Bone marrow (tissue), 2 donors: Measurements from ENCODE around the gene CYP2W1.
"Not testable (repeated sequence)": the region's sequence is repeated elsewhere in the genome, so short reads cannot be mapped to it uniquely, and the experiment has no call there.

ENCODE experiments used
- DNase-seq, 2 donors: peaks; one replicate each; lab custom pipeline; 2025; lab: John Stamatoyannopoulos, UW

CYP2W1 gene

DNA sequence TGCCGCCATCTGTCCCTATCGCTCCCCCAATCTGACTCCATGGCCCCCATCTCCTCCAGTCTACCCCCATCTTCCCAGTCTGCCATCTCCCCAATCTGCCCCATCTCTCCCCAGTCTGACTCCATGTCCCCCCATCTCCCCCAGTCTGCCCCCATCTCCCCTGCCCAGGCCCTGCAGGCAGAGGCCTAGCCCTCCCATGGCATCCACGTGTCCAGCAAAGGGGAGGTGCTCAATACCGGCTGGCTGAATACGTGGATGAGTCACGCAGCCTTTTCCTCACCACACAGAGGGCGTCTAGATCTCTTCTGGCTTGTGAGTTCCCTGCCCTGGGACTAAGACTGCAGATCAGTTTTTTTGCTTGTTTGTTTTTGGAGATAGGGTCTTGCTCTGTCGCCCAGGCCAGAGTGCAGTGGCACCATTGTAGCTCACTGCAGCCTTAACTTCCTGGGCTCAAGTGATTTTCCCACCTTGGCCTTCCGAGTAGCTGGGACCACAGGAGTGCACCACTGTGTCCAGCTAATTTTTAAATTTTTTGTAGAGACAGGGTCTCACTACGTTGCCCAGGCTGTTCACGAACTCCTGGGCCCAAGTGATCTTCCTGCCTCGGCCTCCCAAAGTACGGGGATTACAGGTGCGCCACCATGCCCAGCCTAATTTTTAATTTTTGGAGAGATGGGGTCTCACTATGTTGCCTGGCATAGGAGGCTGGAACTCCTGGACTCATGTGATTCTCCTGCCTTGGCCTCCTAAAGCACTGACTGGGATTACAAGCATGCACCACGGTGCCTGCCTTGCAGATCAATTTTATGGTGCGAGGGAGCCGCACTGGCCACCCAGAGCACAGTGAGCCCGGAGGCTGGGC is 46.0 kb downstream of the CYP2W1 start:
- DNase-seq = peak; percentile 62 to 66

DNA sequence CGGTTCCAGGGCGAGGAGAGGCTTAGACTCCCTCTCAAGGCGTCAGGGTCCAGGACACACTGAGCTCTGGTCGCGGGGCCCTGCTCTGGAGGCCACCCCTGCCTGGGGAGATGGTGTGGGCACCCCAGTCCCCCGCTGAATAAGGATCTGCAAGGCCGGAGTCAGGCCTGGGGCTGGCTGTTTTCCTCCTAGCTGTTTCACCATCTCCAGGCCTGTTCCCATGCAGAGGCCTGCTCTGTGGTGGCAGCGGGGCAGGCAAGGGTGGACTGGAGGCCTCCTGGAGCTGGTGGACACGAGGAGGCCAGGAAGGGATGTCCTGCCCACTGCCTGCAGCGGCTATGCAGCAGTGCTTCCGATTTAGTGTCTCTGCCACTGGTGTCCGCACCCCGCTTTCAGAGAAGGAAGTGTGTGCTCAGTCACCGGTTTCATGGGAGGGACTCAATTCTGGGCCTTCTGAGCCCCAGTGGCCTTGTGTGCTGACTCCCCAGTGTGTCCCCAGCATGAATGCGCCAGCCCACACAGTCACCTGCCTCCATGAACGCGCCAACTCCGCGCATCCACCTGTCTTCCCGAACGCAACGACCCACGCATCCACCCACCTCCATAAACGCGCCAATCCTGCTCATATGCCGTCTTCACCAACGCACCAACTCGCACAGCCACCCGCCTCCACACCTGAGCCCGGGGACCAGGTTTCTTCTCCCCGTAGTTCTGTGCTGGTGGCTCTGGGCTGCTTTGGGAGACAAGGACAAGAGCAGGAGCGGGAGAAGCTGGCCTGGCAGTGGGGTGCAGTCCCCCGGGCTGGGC is 46.9 kb downstream of the CYP2W1 start:
- DNase-seq = no peak

DNA sequence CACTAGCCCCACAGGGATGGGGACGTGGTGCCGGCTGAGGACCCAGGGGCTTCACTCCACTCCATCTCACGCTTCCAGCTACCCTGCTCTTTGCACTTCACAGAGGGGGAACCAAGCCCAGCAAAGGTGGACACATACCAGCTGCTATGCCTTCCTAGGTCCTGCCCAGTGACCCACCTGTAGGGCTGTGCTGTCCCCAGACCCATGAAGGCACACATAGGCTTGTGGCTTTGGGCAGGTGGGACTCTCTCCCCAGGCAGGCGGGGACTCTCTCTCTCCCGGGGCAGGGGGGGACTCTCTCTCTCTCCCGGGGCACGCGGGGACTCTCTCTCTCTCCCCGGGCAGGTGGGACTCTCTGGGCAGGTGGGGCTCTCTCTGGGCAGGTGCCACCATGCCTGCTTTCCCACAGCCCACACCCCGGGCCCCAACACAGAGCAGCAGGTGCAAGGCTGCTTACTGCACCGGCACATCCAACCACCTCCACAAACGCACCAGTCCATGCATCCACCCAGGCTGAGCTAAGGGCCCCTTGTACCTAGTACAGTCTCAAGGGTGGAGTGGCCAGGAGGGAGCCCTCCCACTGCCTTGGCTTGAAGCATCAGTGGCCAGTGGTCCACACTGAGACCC is 47.6 kb downstream of the CYP2W1 start:
- DNase-seq = no peak

DNA sequence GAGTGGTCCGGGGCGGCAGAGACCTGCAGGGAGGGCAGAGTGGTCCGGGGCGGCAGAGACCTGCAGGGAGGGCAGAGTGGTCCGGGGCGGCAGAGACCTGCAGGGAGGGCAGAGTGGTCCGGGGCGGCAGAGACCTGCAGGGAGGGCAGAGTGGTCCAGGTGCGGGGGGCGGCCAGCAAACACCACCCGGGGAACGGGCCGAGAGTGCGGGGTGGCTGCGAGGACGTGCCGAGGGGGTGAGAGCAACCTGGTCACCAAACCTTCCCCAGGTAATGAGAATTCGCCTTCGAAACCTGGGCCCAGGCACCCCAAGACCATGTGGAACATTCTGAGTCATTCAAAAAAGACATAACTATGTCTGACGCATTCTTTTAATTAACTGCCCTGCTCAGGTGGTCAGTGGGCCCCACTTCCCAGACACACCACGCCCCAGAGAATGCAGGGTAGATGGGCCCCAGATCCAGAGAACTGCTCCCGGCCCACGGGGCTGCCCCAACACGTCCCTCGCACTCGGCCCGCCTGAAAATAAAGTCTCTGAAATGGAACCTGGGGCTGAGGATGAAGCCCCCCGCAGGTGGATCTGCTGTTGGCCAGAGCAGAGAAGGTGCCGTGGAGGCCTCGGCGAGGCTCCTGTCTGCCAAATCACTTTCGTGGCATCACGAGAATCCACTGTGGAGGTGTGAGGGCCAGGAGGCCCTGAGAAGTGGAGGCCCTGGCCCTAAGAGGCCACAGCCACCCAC is 48.9 kb downstream of the CYP2W1 start:
- DNase-seq = no peak

DNA sequence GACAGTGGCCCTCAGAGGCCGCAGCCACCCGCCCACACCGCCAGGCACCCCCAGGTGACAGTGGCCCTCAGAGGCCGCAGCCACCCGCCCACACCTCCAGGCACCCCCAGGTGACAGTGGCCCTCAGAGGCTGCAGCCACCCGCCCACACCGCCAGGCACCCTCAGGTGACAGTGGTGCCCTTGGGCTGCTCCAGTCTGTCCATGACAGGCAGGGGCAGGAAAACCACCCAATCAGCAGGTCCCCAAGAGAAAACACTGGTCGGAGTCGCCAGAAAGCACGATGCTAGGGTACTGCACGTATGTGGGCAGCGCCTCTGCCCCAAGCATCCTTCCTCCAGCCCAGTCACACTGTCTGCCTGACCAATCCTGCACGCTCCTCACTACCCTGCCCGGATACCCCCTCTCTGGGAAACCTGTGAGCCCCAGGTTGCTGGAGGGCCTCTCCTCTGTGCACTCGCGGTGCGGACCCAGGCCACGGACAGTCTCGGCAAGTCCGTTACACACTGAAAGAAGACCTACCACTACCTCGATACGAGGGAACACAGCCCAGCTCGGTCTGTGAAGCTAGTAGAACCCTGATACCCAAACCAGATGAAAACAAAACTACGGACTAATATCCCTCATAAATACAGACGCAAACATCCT is 49.7 kb downstream of the CYP2W1 start:
- no peak for DNase-seq

DNA sequence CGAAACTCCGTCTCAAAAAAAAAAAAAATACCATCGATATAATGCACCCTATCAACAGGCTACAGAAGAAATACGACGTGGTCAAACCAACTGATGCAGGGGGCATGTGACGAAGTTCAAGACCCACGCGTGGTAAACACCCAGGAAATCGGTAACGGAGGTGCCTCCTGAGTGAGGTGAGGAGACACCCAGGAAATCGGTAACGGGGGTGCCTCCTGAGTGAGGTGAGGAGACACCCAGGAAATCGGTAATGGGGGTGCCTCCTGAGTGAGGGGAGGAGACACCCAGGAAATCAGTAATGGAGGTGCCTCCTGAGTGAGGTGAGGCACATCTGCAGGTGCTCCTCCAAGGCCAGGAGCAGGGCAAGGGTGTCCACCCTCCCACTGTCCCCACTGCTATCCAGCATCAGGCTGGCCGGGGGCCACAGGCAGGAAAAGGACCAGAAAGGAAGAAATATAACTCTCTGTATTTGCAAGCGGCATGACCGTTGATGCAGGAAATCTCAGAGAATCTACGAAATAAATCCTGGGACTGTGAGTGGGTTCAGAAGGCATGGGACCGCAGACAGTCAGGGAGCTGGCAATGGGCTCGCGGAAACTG is 50.7 kb downstream of the CYP2W1 start:
- no peak for DNase-seq

DNA sequence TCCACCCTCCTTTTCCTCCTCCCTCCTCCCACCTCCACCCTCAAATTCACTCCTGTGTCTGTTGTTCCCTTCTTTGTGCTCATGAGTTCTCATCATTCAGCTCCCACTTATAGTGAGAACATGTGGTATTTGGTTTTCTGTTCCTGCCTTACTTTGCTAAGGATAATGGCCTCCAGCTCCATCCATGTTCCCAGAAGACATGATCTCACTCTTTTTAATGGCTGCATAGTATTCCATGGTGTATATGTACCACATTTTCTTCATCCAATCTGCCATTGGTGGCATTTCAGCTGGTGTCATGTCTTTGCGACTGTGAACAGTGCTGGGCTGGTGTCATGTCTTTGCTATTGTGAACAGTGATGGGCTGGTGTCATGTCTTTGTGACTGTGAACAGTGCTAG is 51.8 kb downstream of the CYP2W1 start:
- not testable (repeated sequence) for DNase-seq

DNA sequence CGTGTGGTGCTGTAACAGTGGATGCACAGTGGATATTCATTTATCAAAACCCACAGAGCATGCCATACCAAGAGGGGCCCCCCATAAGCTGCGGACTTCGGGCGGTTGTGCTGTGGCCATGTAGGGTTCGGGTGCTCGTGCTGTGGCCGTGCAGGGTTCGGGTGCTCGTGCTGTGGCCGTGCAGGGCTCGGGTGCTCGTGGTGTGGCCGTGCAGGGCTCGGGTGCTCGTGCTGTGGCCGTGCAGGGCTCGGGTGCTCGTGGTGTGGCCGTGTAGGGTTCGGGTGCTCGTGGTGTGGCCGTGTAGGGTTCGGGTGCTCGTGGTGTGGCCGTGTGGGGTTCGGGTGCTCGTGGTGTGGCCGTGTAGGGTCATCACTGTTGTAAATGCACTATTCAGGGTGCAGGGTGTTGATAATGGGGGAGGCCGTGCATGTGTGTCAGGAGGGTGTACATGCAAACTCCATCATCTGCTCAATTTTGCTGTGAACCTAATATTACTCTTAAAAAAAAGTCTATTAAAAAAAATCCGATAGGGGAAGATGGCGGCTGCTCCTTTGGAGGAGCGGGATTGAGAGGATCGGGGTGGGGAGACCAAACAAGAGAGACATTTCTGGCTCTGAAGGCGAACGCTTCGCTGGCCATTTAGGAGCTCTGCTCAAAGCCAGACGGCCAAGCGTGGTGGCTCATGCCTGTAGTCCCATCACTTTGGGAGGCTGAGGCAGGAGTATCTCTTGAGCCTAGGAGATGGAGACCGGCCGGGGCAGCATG is 53.4 kb downstream of the CYP2W1 start:
- not testable (repeated sequence) for DNase-seq
